Loucy (cell line): Measurements from ENCODE around the gene MAST4.

Experiments used
- H2AFZ ChIP-seq: fragments of 200-600 bp; sonication (generic); 2 replicates; pipeline ENCODE4 v1.6.0; 2016; ENCODE audit warnings: antibody characterized with exemption, mild to moderate bottlenecking, low read length, moderate library complexity
- H3F3A ChIP-seq: fragments of 200-600 bp; 2 replicates; pipeline ENCODE4 v1.6.0; 2016; ENCODE audit warnings: antibody characterized with exemption, low read depth, mild to moderate bottlenecking
- H3K27me3 ChIP-seq: fragments of 200-600 bp; sonication (generic); 2 replicates; pipeline ENCODE4 v1.6.1; 2014; ENCODE audit warnings: low read length, mild to moderate bottlenecking; ENCODE audit not compliant: insufficient read depth, poor library complexity, severe bottlenecking
- H3K36me3 ChIP-seq: fragments of 200-600 bp; sonication (generic); 2 replicates; pipeline ENCODE4 v1.6.1; 2016; ENCODE audit warnings: low read length; ENCODE audit not compliant: insufficient read depth
- H3K4me1 ChIP-seq: fragments of 200-600 bp; sonication (generic); 2 replicates; pipeline ENCODE4 v1.5.1; 2014; ENCODE audit warnings: low read length, mild to moderate bottlenecking; ENCODE audit not compliant: insufficient read depth, poor library complexity, severe bottlenecking
- H3K4me2 ChIP-seq: fragments of 200-600 bp; sonication (generic); 2 replicates; pipeline ENCODE4 v1.6.0; 2014; ENCODE audit warnings: antibody characterized with exemption, low read length, low read depth, mild to moderate bottlenecking; ENCODE audit not compliant: poor library complexity, severe bottlenecking
- H3K4me3 ChIP-seq: fragments of 200-600 bp; sonication (generic); 2 replicates; pipeline ENCODE4 v1.5.1; 2014; ENCODE audit warnings: low read length, mild to moderate bottlenecking, mixed read lengths; ENCODE audit not compliant: poor library complexity, severe bottlenecking
- H3K79me2 ChIP-seq: fragments of 200-600 bp; sonication (generic); 2 replicates; pipeline ENCODE4 v1.6.1; 2014; ENCODE audit warnings: low read length; ENCODE audit not compliant: insufficient read depth
- H3K9ac ChIP-seq: fragments of 200-600 bp; sonication (generic); 2 replicates; pipeline ENCODE4 v1.6.0; 2014; ENCODE audit warnings: mild to moderate bottlenecking, low read depth, low read length, moderate library complexity; ENCODE audit not compliant: poor library complexity, severe bottlenecking
- H3K9me2 ChIP-seq: fragments of 200-600 bp; sonication (generic); replicated peaks from 2 replicates; pipeline ENCODE4 v1.6.1; 2016; ENCODE audit warnings: low read depth, low read length, mixed read lengths
- H3K9me3 ChIP-seq: fragments of 200-600 bp; sonication (generic); 2 replicates; pipeline ENCODE4 v1.6.1; 2014; ENCODE audit warnings: mild to moderate bottlenecking, antibody characterized with exemption, low read length, low read depth; ENCODE audit not compliant: insufficient read depth
- H4K20me1 ChIP-seq: fragments of 200-600 bp; sonication (generic); 2 replicates; pipeline ENCODE4 v1.6.0; 2014; ENCODE audit warnings: antibody characterized with exemption, low read length, mild to moderate bottlenecking; ENCODE audit not compliant: insufficient read depth, poor library complexity, severe bottlenecking
- EZH2phosphoT487 ChIP-seq: fragments of 200-600 bp; IDR thresholded peaks from 2 replicates; pipeline ENCODE4 v1.6.1; 2018; ENCODE audit warnings: antibody characterized with exemption, mild to moderate bottlenecking, moderate library complexity, borderline replicate concordance
- TF ChIP-seq, protein P1 (sequence below): fragments of 200-600 bp; sonication (generic); conservative IDR thresholded peaks from 2 replicates; pipeline ENCODE4 v1.5.1; 2014; ENCODE audit warnings: mild to moderate bottlenecking, antibody characterized with exemption, low read length

Gene MAST4

DNA sequence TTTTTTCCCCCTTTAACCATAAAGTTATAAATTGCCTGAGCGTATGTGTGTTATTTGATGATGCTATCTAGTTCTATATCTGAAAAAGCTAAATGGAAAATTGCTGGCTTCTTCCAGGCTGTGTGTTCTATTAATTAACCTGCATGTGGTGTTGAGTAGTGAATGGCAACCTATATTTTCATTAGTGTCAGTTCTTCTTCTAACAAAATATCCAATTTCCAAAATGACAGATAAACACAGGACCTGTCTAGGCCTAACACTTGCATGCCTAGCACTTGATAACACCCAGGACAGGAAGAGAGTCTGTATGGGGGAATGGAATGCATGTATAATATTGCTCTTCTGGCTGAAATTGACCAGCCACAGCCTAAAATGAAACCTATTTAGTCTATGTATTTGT, 508.7 kb downstream of the MAST4 start:
- no peaks in the 10 kb centered on the region for H3K79me2 ChIP-seq
- H3K27me3 ChIP-seq: no peaks in the 10 kb centered on the region
- H3K9me3 ChIP-seq: no peaks in the 10 kb centered on the region
- H2AFZ ChIP-seq: no peak overlapping the region
- no peaks in the 10 kb centered on the region for H3F3A ChIP-seq
- TF ChIP-seq EZH2phosphoT487: no peak
- TF ChIP-seq, protein P1, sequence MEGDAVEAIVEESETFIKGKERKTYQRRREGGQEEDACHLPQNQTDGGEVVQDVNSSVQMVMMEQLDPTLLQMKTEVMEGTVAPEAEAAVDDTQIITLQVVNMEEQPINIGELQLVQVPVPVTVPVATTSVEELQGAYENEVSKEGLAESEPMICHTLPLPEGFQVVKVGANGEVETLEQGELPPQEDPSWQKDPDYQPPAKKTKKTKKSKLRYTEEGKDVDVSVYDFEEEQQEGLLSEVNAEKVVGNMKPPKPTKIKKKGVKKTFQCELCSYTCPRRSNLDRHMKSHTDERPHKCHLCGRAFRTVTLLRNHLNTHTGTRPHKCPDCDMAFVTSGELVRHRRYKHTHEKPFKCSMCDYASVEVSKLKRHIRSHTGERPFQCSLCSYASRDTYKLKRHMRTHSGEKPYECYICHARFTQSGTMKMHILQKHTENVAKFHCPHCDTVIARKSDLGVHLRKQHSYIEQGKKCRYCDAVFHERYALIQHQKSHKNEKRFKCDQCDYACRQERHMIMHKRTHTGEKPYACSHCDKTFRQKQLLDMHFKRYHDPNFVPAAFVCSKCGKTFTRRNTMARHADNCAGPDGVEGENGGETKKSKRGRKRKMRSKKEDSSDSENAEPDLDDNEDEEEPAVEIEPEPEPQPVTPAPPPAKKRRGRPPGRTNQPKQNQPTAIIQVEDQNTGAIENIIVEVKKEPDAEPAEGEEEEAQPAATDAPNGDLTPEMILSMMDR: no peak
- no peak overlapping the region for H3K4me2 ChIP-seq
- no peaks in the 10 kb centered on the region for H3K9me2 ChIP-seq
- H3K4me1 ChIP-seq: no peaks in the 10 kb centered on the region
- H4K20me1 ChIP-seq: no peaks in the 10 kb centered on the region
- no peak overlapping the region for H3K9ac ChIP-seq
- peaks cover 69% of the 10 kb centered on the region; the same call in 1 of the 2 replicates for H3K36me3 ChIP-seq
- no peak overlapping the region for H3K4me3 ChIP-seq

DNA sequence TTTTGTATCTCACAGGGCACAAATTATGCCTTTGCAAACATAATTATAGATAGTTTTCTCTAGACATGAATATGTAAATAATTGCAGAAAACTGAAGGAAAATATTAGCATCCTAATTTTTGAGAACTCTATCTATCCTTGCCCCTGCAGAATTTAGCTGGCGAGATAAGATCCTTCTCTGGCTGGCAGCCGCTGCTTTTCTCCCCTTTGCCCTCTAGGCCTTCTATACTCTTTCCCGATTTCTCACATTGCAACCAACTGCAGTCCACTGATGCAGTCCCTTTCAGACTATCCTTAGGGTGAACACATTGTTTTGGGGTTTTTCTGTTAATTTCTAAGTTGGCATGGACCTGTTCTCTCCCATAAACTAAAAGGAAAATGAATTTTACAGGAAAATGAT, 509.1 kb downstream of the MAST4 start:
- no peak overlapping the region for H3K9ac ChIP-seq
- H3K4me3 ChIP-seq: no peak overlapping the region
- H3F3A ChIP-seq: no peaks in the 10 kb centered on the region
- no peak overlapping the region for H3K4me2 ChIP-seq
- no peaks in the 10 kb centered on the region for H3K79me2 ChIP-seq
- no peak overlapping the region for H2AFZ ChIP-seq
- H3K9me2 ChIP-seq: no peaks in the 10 kb centered on the region
- peaks cover 69% of the 10 kb centered on the region; the same call in 1 of the 2 replicates for H3K36me3 ChIP-seq
- no peaks in the 10 kb centered on the region for H3K27me3 ChIP-seq
- no peaks in the 10 kb centered on the region for H3K4me1 ChIP-seq
- no peaks in the 10 kb centered on the region for H3K9me3 ChIP-seq
- no peaks in the 10 kb centered on the region for H4K20me1 ChIP-seq
- TF ChIP-seq, protein P1: no peak

DNA sequence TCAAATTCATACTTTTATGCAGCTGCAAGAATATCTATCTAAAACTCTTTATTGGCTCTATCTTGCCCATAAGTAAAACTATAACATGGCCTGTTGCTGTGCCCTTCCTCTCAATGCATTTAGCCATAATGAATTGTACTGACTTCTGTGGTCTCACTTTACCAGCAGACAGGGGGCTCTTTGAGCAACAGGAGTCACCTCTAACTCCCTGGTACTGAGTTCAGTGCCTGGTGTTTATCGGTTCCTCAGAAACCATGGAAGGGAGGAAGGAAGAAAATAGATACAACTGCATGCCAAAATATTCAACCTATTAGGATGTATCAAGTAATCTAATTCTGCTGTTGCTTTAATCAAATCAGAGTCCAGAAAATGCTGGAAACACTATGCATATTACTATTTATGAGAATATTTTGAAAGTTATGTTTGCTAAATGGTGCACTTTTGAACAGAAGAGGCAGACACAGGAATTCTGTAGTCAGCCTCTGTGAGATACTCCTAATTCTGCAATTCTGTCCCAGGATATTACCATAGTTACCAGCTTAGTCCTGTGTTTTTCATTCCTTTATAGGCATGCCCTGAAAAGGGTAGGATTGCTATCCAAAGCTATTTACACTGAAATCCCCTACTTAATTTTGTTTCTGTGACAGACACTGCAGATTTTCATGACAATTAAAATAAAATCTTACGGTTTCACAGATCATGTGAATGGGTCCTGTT, 510.6 kb downstream of the MAST4 start:
- Histone ChIP-seq H3F3A (no peaks in the 10 kb centered on the region), H3K4me2 (no peak overlapping the region), H3K9me3 (no peaks in the 10 kb centered on the region), H3K4me3 (no peak overlapping the region), H4K20me1 (no peaks in the 10 kb centered on the region), H3K9me2 (no peaks in the 10 kb centered on the region), H3K36me3 (peaks cover 67% of the 10 kb centered on the region; the same call in 1 of the 2 replicates), H3K4me1 (no peaks in the 10 kb centered on the region), H3K9ac (no peak overlapping the region), H3K79me2 (no peaks in the 10 kb centered on the region), H2AFZ (no peak overlapping the region), H3K27me3 (no peaks in the 10 kb centered on the region)
- TF ChIP-seq EZH2phosphoT487: no peak
- TF ChIP-seq, protein P1: no peak
